ENCODE data around the gene COL21A1.

The COL21A1 gene

DNA sequence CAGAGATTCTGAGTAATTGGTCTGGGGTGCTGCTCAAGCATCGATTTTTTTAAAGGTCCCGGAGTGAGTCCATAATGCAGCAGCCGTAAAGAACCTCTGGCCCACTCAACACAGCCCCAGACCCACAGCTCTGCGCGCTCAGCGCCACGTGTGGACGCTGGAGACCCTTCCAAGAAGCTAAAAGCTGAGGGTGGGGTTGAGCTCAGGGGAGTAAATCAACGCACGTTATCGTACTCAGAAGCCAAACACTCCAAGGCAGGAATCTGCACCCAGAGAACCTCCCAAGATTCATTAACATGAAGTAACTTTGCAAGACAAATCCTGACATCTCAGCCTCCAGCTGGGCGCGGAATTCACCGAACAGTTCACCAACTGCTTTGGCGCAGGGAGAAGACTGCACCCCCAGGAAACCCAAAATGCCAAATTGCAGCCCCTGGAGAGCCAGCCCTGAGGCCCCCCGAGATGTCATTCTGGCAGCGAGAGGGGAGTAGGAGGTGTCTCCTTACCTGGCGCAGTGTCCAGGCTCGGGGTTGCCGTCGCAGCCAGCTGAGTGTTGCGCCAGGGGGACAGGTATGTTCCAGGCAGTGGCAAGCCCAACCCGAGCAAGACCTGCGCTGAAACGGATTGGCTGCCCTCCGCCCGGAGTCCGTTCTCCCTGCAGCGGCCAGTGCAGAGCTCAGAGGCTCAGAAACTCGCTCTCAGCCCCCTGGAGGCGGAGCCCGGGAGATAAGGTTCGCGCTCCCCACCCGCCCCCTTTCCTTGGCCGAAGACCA lies at the start of gene COL21A1:
COL21A1 (minus strand) TSS at position 700 of the 773 bp plus-strand sequence. CDS start 64,962 bp downstream, outside the sequence.
- Histone ChIP-seq H4K20me1 (ENCODE audit: insufficient read depth, low read length) (no peaks in the 10 kb centered on the region), H3K36me3 (ENCODE audit: insufficient read depth, low read length) (no peaks in the 10 kb centered on the region), H3K4me2 (ENCODE audit: insufficient read depth, low read length) (no peak within 1 kb of the TSS), H2AFZ (ENCODE audit: low read depth, low read length) (no peak within 1 kb of the TSS), H3K9ac (ENCODE audit: low read depth, low read length) (no peak within 1 kb of the TSS), H3K27ac (ENCODE audit: low read length) (no peak within 1 kb of the TSS), H3K27me3 (ENCODE audit: insufficient read depth, low read length, poor library complexity) (no peaks in the 10 kb centered on the region), H3K4me1 (ENCODE audit: insufficient read depth, low read length) (no peaks in the 10 kb centered on the region), H3K79me2 (ENCODE audit: insufficient read depth, low read length) (no peaks in the 10 kb centered on the region), H3K9me3 (ENCODE audit: insufficient read depth, low read length, severe bottlenecking) (no peaks in the 10 kb centered on the region), H3K4me3 (ENCODE audit: low read depth in 1 of 2, low read length in 2 of 2) (no peak within 1 kb of the TSS)
- ATAC-seq (ENCODE audit: insufficient read depth, low read depth) (no peak), DNase-seq (no peak)
- TF ChIP-seq, protein P1, sequence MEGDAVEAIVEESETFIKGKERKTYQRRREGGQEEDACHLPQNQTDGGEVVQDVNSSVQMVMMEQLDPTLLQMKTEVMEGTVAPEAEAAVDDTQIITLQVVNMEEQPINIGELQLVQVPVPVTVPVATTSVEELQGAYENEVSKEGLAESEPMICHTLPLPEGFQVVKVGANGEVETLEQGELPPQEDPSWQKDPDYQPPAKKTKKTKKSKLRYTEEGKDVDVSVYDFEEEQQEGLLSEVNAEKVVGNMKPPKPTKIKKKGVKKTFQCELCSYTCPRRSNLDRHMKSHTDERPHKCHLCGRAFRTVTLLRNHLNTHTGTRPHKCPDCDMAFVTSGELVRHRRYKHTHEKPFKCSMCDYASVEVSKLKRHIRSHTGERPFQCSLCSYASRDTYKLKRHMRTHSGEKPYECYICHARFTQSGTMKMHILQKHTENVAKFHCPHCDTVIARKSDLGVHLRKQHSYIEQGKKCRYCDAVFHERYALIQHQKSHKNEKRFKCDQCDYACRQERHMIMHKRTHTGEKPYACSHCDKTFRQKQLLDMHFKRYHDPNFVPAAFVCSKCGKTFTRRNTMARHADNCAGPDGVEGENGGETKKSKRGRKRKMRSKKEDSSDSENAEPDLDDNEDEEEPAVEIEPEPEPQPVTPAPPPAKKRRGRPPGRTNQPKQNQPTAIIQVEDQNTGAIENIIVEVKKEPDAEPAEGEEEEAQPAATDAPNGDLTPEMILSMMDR (IDR thresholded peaks at IDR 0.05; ENCODE audit: borderline replicate concordance, extremely low read depth, low read length, poor library complexity, severe bottlenecking) = no peak
- no peak for TF ChIP-seq EZH2 (IDR thresholded peaks at IDR 0.05; ENCODE audit: borderline replicate concordance, low read depth, low read length, severe bottlenecking)

- no peaks in the 10 kb centered on the region for H3K36me3 ChIP-seq (ENCODE audit: insufficient read depth, low read length)
- H3K27me3 ChIP-seq (ENCODE audit: insufficient read depth, low read length, poor library complexity) = no peaks in the 10 kb centered on the region
- no peak for DNase-seq
- H3K4me1 ChIP-seq (ENCODE audit: insufficient read depth, low read length) = no peaks in the 10 kb centered on the region
- no peaks in the 10 kb centered on the region for H3K9me3 ChIP-seq (ENCODE audit: insufficient read depth, low read length, severe bottlenecking)
- H3K27ac ChIP-seq (ENCODE audit: low read length) = no peak overlapping the region
- no peak overlapping the region for H3K9ac ChIP-seq (ENCODE audit: low read depth, low read length)
- no peak for ATAC-seq (ENCODE audit: insufficient read depth, low read depth)
- H3K4me2 ChIP-seq (ENCODE audit: insufficient read depth, low read length) = no peak overlapping the region
- TF ChIP-seq, protein P1 (IDR thresholded peaks at IDR 0.05; ENCODE audit: borderline replicate concordance, extremely low read depth, low read length, poor library complexity, severe bottlenecking) = no peak
- no peak for TF ChIP-seq EZH2 (IDR thresholded peaks at IDR 0.05; ENCODE audit: borderline replicate concordance, low read depth, low read length, severe bottlenecking)
- H3K4me3 ChIP-seq (ENCODE audit: low read depth in 1 of 2, low read length in 2 of 2) = no peak overlapping the region
- H4K20me1 ChIP-seq (ENCODE audit: insufficient read depth, low read length) = no peaks in the 10 kb centered on the region
- no peaks in the 10 kb centered on the region for H3K79me2 ChIP-seq (ENCODE audit: insufficient read depth, low read length)
- H2AFZ ChIP-seq (ENCODE audit: low read depth, low read length) = no peak overlapping the region
These were observed 46.4 kb upstream of the COL21A1 start for GRCh38 chr6:56293781-56294180.

DNA sequence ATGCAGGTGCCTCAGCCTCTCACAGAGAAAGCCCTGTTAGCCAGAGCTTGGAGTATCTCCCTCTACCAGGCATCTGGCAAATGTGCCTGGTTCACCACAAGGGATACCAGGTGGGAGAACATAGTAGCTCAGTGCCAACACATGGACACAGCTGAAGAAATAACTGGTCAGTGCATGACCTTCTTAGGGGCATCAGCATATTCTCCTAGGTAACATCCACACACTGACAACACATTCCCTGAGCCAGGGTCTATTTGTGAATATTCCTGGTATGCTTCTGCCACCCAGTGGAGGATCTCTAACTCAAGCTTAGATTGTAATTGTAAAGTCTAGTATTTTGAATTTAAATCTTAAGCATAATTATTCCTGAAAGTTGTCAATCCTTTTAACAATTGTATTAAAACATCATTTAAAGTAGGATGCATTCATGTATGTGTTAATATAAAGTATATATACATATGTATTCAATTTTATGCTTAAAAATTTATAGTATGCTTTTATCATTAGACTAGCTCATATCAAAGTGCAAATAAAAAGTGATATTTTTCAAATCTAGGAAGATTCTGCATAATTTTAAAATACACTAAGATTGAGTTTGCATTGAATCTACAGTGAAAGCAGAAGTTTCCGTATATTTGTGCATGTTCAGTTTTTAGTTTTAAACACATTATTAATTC lies 45.3 kb upstream of the COL21A1 start:
- H2AFZ ChIP-seq (ENCODE audit: low read depth, low read length) = no peak overlapping the region
- no peaks in the 10 kb centered on the region for H3K4me1 ChIP-seq (ENCODE audit: insufficient read depth, low read length)
- H3K36me3 ChIP-seq (ENCODE audit: insufficient read depth, low read length) = no peaks in the 10 kb centered on the region
- DNase-seq (no peak), ATAC-seq (ENCODE audit: insufficient read depth, low read depth) (no peak)
- H3K27ac ChIP-seq (ENCODE audit: low read length) = no peak overlapping the region
- no peaks in the 10 kb centered on the region for H4K20me1 ChIP-seq (ENCODE audit: insufficient read depth, low read length)
- H3K4me2 ChIP-seq (ENCODE audit: insufficient read depth, low read length) = no peak overlapping the region
- H3K9me3 ChIP-seq (ENCODE audit: insufficient read depth, low read length, severe bottlenecking) = no peaks in the 10 kb centered on the region
- no peaks in the 10 kb centered on the region for H3K27me3 ChIP-seq (ENCODE audit: insufficient read depth, low read length, poor library complexity)
- no peak overlapping the region for H3K4me3 ChIP-seq (ENCODE audit: low read depth in 1 of 2, low read length in 2 of 2)
- H3K9ac ChIP-seq (ENCODE audit: low read depth, low read length) = no peak overlapping the region
- no peaks in the 10 kb centered on the region for H3K79me2 ChIP-seq (ENCODE audit: insufficient read depth, low read length)
- no peak for TF ChIP-seq EZH2 (IDR thresholded peaks at IDR 0.05; ENCODE audit: borderline replicate concordance, low read depth, low read length, severe bottlenecking)
- TF ChIP-seq, protein P1 (IDR thresholded peaks at IDR 0.05; ENCODE audit: borderline replicate concordance, extremely low read depth, low read length, poor library complexity, severe bottlenecking) = peak; percentile 46

Data from DND-41 (cell line).